Activated CD8-positive, alpha-beta memory T cell treated with anti-CD3 and anti-CD28 coated beads, Interleukin-2, amount 50 U/mL, for 24 hours (primary cell): ENCODE data around the gene TACC3.

Experiments
- DNase-seq: peaks from one replicate; pipeline ENCODE4 v3.0.0-alpha.2; 2020; ENCODE audit errors: extremely low read depth

Gene TACC3

DNA sequence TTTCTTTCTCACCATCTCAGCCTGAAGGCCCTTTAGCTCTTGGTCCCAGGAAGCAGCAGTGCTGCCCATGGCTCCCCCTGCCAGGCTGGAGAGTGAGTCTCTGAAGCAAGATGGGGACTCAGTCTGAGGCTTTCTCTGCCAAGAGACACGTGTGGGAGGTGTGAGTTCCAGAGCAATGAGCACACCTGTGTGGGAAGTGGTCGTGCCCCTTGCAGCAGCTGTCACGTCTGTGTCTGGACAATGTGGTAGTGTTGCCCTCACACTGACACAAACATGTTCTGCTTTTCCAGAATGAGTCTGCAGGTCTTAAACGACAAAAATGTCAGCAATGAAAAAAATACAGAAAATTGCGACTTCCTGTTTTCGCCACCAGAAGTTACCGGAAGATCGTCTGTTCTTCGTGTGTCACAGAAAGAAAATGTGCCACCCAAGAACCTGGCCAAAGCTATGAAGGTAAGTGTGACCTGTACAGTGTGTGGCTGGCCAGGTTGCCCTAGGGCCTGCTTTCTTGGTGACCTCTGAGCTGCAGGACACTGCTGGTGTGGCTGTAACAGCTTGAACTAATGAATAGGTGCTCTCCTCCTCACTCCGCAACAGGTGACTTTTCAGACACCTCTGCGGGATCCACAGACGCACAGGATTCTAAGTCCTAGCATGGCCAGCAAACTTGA, 1.9 kb downstream of the TACC3 start:
- no peak for DNase-seq

DNA sequence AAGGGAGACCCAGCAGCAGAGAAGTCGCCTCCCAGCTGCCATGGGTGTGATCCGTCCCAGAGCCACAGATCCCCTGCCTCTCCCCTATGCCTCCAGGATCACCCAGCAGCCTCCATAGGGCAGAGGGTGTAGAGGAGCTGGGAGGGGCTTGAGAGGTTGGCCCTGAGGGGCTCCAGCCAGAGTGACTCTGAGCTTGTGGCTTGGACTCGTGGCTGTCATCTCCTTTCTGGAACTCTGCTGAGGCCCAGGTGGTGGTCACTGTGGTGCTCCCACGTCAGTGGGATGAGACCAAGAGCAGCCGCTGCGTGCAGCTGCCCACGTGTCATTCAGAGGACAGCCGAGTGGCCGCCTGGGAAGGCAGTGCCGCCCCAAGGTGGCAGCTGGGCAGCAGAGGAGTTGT, 4.2 kb downstream of the TACC3 start:
- no peak for DNase-seq

DNA sequence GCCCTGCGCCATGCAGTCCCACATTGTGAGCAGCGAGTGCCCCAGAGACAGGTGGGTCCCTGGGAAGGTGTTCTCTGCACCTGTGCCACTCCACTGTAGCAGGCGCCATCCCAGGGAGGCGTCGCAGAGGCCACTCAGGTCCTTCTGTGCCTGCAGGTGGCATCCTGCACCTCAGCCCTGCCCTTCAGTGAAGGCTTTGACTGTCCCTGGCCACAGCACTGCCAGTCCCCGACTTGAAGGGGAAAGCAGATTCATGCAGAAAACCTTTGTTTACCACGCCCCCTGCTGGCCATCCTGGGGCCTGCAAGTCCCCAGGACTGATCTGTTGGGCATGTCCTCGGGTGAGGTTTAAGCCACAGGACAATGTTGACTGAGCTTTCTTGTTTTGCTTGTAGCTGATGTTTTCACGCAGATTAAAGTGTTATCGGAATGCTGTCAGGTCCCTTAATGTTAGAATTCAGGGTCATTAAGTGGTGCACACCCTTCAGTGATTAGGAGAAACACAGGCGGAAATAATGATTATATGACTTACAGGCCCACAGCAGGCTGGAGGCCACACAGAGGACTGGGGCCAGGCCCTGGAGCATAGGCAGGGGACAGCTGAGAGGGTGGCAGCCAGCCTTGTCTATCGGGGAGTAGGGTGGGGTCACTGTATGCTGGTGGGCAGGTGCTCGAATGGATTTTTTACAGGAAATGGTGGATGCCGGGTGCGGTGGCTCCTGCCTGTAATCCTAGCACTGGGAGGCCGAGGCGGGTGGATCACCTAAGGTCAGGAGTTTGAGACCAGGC, 5.0 kb downstream of the TACC3 start:
- DNase-seq = peak; percentile 81

DNA sequence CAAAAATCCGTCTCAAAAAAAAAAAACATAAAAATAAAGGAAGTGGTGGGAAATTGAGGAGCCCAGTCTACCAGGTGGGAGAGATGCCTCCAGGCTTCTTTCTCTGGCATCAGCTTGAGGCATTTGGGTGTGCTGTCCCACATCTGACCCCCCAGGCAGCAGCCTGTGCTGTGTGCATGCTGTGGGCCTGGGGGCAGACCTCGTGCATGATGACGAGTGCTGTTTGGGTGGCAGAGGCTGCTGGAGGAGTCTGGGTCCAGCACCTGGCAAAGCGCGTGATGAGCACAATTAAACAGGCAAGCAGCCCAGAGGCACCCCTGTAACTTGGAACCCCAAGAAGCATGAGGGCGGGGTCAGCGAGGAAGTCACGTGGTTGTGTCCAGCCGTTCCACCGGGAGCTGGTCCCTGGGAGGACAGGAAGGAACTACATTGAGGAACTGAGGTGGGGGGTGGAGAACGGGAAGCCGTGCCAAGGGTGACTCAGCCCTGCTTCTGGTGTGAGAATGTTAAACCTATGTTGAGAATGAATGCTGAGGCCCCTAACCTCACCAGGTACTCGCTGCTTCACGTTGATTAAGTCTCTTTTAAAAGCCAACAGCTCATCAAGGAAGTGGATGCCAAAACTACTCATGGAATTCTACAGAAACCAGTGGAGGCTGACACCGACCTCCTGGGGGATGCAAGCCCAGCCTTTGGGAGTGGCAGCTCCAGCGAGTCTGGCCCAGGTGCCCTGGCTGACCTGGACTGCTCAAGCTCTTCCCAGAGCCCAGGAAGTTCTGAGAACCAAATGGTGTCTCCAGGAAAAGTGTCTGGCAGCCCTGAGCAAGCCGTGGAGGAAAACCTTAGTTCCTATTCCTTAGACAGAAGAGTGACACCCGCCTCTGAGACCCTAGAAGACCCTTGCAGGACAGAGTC, 6.1 kb downstream of the TACC3 start:
- no peak for DNase-seq

DNA sequence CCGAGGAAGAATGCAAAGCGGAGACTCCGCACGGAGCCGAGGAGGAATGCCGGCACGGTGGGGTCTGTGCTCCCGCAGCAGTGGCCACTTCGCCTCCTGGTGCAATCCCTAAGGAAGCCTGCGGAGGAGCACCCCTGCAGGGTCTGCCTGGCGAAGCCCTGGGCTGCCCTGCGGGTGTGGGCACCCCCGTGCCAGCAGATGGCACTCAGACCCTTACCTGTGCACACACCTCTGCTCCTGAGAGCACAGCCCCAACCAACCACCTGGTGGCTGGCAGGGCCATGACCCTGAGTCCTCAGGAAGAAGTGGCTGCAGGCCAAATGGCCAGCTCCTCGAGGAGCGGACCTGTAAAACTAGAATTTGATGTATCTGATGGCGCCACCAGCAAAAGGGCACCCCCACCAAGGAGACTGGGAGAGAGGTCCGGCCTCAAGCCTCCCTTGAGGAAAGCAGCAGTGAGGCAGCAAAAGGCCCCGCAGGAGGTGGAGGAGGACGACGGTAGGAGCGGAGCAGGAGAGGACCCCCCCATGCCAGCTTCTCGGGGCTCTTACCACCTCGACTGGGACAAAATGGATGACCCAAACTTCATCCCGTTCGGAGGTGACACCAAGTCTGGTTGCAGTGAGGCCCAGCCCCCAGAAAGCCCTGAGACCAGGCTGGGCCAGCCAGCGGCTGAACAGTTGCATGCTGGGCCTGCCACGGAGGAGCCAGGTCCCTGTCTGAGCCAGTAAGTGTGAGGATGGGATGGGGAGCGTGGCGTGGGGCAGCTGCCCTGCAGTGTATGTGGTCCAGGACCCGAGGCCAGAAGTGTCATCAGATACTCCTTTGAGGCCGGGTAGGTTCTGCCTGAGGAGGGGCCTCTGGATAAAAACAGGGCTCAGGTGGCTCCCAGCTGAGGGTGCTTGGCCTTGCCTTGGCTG, 7.0 kb downstream of the TACC3 start:
- DNase-seq = no peak

DNA sequence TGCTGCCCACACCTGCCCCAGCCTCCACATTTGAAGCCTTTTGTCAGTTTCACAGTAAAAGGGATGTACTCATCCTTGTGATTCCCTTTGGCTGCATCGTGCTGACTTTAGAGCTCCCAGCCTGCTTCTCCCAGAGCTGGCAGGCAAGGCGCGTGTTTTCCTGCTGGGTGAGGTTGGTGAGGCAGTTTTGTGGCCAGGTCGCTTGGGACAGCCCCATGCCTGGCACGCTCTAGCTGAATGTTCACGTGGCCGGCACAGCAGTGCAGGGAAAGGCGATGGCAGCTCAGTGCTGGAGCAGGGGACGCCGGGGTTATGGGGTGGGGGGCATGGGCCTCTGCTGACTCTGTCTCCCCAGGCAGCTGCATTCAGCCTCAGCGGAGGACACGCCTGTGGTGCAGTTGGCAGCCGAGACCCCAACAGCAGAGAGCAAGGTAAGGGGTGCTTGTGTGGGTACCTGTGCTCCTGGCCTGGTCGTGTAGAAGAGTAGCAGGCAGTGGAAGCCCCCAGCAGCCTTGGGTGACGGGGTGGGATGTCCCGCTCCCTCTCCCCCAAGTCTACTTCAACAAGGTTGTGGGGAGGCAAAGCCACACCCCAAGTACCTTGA, 9.3 kb downstream of the TACC3 start:
- DNase-seq = no peak

DNA sequence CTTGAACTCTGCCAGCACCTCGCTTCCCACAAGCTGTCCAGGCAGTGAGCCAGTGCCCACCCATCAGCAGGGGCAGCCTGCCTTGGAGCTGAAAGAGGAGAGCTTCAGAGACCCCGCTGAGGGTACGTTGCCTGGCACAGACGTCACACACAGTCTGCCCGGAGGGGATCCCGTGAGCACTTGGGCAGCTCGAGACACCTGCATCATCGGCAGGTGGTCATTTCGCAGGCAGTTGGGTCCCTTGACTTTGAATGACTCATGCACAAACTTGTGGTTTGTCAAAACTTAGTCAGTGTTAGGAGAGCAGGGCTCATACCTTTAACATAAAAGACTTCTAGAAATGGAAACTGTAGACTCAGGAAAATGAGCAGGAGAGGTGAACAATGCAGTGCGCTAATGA, 9.9 kb downstream of the TACC3 start:
- no peak for DNase-seq

DNA sequence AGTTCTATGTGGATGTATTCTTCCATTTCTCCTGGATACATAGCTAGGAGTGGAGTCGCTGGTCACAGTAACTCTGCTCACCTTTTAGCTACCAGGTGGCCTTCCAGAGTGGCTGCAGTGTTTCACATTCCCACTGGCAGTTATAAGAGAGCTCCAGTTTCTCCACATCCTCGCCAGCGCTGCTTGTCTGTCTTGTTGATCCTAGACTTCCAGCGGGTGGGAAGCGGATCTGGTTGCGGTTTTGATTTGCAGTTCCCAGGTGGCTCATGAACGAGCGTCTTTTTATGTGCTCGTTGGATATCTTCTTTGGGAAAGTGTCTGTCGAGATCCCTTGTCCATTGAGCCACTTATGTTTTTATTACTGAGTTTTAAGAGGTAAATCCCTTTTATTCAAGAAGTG, 11.6 kb downstream of the TACC3 start:
- no peak for DNase-seq

DNA sequence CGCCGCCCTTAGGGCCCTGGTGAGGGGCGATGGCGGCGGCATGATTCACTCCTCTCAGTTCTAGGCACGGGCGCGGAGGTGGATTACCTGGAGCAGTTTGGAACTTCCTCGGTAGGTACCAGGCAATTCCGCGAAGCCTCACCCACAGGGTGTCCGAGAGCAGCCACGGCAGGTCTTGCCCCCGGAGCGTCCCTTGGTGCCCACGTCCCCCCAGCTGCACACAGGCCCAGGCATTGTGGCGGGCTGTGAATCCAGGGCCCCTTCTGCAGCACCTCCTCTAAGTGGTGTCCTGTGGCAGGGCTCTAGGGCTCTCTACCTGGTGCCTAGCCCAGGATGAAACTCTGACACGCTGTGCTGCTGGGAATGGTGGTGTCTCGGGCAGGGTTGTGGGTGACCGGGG, 13.9 kb downstream of the TACC3 start:
- no peak for DNase-seq

DNA sequence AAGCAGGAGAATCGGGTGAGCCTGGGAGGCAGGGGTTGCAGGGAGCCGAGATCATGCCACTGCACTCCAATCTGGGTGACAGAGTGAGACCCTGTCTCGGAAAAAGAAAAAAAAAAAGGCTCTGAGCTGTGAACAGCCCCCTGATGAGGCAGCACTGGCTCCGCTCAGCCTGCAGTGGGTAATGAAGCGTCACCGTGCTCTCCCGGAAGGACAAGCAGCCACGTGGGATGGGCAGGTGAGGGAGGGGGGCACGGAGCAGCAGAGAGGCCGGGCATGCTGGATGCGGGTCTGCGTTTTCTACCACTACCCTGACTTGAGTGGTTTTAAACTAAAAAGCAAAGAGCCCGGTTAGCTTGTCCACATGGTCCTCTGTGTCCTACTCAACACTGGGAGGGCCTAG, 15.5 kb downstream of the TACC3 start:
- no peak for DNase-seq

DNA sequence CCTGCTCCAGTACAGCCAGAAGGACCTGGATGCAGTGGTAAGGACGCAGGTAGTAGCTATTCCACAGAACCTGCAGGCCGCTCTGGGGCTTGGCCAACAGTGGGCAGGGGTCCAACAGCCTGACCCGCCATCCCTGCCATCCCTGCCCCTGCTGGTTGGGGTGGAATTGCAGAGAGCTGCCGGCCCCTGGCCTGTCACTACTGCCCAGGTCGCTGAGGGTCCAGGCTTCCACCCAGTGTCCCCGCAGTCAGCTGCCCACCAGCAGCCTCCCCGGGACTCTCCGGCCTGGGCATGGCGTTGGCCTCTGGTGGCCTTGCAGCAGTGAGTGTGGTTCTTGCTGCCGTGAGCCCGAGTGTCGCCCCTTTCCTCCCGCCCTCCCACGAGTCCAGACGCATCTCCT, 16.3 kb downstream of the TACC3 start:
- DNase-seq = no peak

DNA sequence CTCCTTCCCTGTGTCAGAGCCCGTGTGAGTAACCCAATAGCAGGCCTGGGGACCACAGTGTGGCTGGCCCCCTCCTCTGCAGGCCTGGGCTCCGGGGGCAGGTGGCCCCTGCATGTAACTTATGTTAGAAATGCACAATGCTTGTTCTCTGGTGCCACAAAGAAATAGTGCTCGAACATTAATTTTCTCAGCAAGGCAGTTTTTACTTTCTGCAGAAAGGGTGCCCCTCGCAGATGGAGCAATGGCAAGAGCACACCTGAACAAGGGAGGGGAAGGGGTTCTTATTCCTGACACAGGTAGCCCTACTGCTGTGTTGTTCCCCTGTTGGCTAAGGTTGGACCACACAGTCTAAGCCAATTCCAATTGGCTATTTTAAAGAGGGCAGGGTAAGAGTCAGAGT, 17.1 kb downstream of the TACC3 start:
- no peak for DNase-seq

DNA sequence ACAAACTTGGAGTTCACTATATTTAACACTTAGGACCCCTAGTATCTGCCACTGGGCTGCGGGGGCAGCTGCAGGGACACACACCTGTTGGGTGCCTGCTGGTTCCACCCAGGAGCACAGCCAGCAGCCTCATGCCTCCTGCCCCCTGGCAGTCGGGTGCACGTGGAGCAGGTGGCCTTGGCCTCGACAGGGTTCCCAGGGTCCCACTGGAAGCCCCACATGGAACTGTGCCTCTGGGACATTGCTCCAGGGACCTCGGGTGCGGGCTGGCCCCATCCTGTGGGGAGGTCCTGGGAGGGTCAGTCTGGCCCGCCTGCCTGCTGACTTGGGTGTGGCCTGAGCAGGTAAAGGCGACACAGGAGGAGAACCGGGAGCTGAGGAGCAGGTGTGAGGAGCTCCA, 18.0 kb downstream of the TACC3 start:
- no peak for DNase-seq

DNA sequence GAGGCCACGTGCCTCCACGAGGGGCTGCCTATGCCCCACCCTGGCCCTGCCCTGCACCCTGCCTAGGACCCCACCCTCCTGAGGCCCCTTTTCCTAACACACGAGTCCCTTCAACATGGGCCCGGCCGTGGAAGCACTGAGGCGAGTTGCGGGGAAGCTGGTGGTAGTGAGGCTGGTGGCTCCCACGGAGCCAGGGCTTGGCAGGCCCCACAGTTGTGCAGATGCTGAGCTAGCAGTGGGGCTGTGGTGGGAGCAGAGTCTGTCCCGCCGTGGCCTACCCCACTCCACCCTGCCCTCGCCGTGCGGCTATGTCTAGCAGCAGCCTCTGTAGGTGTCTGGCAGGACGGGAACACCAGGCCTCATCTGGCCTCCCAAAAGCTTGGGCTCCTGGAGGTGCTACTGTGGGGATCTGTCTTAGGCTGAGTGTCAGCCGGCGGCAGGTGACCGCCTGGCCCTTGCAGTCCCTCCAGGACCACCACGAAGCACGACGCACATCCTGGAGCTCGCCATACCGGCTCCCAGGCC, 18.8 kb downstream of the TACC3 start:
- no peak for DNase-seq

DNA sequence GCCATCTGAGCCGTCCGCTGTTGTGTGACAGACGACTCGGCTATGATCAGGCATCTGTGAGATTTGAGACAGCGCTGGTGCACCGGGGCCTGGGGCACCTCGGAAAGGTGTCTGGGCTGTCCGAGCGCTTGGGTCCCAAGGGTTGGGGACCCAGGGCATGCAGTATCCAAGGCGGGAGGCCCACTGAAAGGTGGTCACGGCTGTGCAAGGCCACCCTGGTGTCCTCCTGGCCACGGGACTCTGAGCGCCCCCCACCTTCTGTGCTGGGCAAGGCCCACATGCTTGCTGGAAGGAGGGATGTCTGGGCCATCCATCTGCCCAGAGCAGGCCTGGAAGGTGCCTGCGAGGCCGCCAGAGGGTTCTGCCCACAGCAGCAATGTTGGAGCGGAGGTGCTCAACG, 19.9 kb downstream of the TACC3 start:
- no peak for DNase-seq

DNA sequence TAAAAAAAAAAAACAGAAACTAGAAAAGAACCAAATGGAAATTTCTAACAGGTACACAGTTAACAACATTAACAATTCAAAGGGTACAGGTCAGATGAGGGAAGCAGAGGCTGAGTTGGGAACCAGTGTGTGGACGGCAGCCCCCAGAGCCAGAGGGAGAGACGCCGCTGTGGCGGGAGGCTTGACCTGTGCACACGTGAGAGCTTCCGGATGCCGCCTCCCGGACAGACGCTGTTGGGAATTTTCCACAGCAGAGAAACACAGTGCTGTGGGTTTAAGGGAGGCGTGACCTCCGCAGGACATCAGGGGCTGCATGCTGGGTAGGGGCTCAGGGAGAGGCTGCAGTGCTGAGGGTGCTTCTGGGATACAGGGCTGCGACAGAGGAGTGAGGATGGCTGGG, 22.2 kb downstream of the TACC3 start:
- DNase-seq = no peak

DNA sequence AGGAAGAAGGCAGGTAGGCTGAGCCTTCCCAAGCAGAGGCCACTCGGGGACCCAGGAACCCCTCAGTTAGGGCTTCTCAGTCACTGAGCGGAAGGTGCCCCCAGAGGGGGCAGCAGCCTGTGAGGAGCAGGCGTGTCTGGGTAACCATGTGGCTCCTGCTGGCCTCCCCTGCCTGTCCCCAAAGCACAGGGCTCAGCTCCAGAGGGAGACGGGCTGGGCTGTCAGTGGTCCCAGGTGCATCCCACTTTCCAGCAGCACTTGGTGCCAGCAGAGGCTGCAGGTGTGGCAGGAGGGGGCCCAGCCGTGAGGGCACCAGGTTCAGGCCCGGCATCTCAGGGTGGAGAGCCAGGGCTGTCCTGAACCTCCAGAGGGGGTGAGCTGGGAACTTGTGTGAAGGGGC, 22.7 kb downstream of the TACC3 start:
- DNase-seq = no peak

DNA sequence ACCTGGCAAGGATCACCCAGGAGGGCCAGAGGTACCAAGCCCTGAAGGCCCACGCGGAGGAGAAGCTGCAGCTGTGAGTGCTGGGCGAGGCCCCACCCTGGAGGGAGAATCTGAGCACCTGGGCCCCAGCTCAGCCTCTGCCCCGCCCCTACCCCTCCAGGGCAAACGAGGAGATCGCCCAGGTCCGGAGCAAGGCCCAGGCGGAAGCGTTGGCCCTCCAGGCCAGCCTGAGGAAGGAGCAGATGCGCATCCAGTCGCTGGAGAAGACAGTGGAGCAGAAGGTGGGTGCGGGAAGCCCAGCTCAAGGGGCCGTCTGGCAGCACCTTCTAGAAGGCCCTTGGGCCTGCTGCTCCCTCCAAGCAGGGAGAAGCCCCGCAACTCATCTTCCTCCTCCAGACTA, 23.2 kb downstream of the TACC3 start:
- no peak for DNase-seq

DNA sequence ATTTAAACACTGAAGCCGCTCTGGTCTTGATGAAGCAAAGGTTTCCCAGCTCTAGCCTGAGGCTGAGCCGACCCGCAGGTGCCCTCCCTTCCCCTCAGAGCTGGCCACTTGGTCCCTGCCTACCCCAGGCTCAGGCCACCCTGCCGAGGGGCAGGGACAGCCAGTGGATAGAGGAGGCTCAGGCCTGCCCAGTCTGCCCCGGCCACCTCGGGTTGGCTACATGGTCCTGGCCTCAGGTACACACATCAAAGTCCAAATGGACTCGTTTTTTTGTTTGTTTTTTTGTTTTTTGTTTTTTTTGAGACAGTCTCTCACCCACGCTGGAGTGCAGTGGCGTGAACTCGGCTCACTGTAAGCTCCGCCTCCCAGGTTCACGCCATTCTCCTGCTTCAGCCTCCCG, 23.8 kb downstream of the TACC3 start:
- DNase-seq = no peak

DNA sequence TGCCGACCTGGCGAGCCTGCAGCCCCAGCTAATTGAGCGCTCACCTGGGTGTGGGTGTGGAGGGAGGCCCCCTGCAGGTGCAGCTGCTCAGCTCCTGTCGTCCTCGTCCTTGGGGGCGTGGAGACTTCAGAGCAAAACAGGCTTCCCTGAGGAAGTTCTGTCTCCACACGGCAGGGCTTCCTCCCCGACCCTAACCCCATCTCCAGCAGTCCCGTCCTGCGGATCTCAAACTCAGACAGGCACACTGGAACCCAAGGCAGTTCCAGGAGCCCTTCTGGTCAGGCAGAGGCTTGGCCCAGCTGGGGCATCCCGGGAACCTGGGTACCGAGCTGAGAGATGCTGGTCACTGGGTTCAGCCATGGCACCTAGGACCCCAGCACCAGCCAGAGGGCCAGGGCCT, 24.4 kb downstream of the TACC3 start:
- DNase-seq = no peak

DNA sequence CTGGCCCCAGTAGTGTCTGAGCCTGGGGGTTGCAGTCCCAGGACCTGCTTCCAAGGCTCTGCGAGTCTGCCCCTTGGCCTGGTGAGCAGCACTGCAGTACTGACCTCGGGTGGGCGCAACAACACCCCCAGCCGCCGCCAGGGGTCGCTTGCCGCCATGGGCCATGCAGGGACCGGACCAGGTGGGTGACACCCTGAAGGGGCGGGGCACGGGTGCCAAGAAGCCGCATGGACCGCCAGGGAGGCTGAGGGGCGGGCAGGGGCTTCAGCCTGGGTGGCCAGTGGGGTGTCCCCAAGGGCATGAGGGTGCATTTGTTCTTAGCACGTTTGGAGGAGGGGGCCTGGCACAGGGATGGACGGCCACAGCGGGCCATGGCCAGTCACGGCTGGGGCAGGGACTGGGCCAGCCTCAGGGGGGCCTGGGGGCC, 25.0 kb downstream of the TACC3 start:
- peak; percentile 64 for DNase-seq
